ENCODE measurements around the gene DMRTC2.

GRCh38 chr19:41872384-41872774, 27.5 kb downstream of the DMRTC2 start:
- TF ChIP-seq ZSCAN29 (CRISPR knock-in tag; conservative IDR thresholded peaks at IDR 0.05) = no peak
- no peak for TF ChIP-seq RAD51 (IDR thresholded peaks at IDR 0.05; ENCODE audit: borderline replicate concordance)
